Right renal pelvis (tissue), 4 donors: ENCODE results near the gene BECN2. TPM values are rescaled to one million over a fixed set of nuclear protein-coding genes. Genes with fewer than 3 reads are reported as not detected.
"Not testable (repeated sequence)": the region's sequence is repeated elsewhere in the genome, so short reads cannot be mapped to it uniquely, and the experiment has no call there.

Source experiments
- DNase-seq, 4 donors: peaks; one replicate each; pipeline ENCODE4 v3.0.0-alpha.2; 2013; ENCODE audit warnings: low read depth in 4 of 4, low spot score in 3 of 4, missing footprints in 1 of 4
- polyA plus RNA-seq, 4 donors: library from polyadenylated mRNA; unstranded; fragments of 120-200 nt; gene quantifications; one replicate each; pipeline ENCODE4 v1.2.1, GENCODE V29; 2013; ENCODE audit not compliant: insufficient read length in 4 of 4

Gene BECN2
- polyA plus RNA-seq, 4 donors = not detected

DNA sequence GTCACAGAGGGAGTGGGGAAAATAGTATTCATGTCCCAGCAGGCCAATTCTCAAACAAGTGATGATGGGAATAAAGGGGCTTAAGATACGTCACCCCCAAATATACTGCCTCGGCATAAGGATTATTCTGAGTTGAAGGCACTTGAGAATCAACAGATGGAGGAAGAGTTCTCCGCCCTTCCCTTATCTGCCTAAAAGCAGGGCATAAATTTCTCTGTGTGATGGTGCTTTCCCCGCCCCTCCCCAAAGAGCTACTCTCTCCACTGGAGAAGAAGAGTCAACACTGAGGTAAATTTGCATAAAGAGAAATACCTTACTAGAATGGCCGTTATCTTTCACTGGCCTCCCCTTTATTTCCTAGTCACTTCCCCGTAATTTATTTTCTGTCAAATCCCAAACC, 18.7 kb downstream of the BECN2 start:
- DNase-seq = no peak

DNA sequence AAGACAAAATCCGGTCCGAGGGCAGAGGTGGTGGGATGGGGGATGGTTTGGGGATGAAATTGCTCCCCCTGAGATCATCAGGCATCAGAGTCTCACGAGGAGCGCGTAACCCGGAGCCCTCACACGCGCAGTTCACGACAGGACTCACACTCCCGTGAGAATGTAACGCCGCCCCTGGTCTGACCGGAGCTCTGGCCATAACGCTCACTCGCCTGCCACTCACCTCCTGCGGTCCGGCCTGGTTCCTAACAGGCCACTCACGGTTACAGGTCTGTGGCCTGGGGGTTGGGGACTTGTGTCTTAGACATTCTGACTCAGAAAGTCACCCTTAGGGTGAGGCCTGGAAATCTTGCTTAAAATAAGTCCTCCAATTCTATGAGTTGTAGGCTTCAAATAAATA, 21.5 kb downstream of the BECN2 start:
- DNase-seq = no peak

DNA sequence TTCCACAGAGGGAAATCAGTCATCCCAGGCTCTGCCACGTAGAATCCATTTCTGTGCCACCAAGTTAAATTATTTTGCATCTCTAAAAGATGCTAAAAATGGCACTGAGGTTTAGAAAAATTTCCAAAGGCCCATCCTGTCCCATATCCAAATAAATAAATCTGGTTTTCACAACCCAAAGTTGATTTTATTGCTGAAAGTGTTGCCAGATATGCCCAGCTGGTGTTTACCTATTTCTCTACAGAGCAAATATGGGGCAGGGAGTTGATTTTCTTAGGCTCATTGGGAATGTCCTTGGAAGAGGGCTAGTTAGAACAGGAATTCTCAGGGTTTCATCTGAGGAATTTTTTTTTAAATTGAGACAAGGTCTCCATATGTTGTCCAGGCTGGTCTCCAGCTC, 22.4 kb downstream of the BECN2 start:
- no peak for DNase-seq

DNA sequence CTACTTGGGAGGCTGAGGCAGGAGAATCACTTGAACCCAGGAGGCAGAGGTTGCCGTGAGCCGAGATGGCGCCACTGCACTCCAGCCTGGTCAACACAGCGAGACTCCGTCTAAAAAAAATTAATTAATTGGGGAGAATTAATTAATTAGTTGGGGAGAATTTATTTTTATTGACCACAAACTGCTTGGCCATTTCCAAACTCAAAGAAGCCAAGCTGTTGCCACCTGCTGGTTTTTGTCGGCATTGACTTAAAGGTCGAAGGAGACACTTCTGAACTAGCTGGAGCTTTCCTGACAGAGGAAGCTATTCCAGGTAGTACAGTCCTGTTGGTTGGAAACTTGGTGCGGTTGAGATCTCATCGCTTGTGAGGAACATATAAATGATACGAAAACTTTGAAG, 28.2 kb downstream of the BECN2 start:
- DNase-seq = no peak

DNA sequence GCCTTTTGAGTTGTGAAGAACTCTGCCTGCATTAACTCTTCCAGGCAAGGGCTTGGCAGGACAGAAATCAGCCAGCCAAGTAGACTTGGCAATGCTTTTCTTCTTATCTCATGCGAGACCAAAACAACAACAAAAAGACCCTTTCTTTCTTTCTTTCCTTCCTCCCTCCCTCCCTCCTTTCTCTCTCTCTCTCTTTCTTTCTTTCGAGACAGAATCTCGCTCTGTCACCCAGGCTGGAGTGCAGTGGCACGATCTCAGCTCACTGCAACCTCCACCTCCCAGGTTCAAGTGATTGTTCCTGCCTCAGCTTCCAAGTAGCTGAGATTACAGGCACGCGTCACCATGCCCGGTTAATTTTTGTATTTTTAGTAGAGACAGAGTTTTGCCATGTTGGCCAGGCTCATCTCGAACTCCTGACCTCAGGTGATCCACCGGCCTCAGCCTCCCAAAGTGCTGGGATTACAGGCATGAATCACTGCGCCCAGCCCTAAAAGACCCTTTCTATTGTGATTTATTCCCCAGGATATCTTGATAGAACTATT, 30.9 kb downstream of the BECN2 start:
- not testable (repeated sequence) for DNase-seq

DNA sequence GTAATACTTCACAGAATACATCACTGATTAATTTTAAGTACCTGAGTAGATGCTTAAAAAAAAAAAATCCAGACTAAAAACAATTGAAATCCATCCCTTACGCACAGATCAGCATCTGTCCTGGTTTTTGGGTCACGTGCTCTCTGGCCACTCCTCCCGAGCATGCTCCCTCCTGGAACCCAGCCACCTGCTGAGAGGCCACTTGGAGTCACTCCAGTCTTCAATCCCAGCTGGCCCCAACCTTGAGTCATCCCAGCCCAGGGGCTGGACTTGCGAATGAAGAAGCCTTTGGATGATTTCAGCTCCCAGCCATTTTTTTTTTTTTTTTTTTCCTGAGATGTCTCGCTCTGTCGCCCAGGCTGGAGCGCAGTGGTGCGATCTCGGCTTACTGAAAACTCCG, 32.5 kb downstream of the BECN2 start:
- no peak for DNase-seq

DNA sequence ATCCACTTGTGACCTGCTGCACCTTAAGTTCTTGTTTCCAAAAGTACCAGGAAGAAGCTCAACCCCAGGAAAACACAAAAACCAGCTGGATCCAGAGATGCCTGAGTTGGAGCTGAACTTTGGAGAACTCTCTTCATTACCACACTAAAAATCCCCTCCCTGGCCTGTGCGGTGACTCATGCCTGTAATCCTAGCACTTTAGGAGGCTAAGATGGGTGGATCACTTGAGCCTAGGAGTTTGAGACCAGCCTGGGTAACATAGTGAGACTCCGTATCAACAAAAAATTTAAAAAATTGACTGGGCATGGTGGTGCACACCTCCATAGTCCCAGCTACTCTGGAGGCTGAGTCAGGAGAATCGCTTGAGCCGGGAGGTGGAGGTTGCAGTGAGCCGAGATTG, 35.2 kb downstream of the BECN2 start:
- DNase-seq = no peak

DNA sequence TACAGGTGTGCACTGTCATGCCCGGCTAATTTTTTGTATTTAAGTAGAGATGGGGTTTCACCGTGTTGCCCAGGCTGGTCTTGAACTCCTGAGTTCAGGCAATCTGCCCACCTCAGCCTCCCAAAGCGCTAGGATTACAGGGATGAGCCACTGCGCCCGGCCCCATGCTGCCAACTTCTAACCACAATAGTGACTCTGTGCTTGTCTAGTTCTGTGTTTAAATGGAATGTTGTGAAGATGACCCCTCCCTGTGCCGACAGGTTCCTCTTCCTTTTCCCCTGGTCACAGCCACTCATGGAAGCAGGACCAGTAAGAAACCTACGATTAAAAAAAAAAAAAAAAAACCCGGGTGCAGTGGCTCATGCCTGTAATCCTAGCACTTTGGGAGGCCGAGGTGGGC, 36.6 kb downstream of the BECN2 start:
- no peak for DNase-seq

DNA sequence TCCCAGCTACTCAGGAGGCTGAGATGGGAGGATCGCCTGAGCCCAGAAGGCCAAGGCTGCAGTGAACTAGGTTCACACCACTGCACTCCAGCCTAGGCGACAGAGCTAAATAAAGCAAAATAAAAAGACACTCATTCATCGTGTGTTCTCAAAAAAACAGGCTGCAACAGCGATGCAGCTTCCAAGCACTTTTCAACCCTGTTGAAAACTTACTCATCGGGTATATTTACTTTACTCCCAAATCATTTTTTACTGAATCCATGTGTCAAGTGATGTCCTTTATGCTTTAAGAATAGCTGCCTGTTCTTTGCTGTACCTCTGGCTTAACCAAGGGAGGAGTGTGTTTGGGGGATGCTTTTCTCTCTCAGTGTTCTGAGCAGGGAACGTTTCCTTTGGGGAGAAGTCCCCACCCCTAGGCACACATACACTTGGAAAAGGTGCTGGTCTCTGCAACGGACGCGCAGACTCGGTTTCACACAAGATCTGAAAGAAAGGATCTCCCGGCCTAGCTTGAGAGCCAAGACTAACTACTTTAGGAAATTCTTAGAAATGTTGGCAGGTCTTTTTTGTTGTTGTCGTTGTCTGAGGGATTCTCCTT, 39.9 kb downstream of the BECN2 start:
- DNase-seq = no peak

DNA sequence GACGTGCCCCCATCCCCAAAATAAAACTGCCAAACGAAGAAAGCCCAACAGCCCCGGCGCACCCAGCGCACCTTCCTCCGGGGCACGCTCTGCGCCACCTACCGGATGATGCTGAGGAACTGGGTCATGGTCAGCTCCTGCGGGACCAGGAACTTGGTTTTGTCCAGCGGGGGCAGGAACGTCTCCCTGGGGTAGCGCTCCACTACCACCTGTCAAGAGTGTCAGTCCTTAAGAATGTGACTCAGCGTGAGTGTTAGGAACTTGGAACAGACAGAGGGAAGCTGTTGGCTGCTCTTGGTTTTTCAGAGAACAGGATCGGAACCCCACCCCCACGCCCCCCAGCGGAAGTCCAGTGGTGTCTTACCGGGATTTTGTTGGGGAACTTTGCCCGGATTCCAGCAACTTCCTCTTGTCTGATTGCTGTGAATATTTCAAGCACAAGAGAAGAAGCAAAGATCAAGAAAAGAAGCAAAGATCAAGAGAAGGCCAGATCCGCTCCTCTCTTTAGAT, 40.9 kb downstream of the BECN2 start:
- DNase-seq = peak in 2 of 4 donors; percentile 41 to 42

DNA sequence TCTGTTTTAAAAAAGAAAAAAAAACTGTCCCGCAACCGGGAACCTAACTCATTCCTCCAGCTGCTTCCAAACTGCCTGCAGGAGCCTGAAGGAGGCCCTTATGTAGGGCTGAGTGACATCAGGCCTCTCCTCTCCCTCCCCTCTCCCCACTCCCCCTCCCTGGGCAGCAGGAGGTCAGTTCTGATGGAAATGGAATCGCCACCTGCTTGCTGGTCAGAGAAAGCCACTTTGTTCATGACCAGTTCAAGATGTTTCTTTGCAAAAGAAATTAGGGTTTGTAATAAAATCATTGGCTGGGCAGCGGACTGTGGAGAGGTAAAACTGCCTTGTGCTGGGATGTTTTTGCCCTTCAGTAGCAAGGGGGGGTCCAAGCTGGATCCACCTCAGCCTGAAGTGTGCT, 41.5 kb downstream of the BECN2 start, which contains the start of gene MAP1LC3C:
Gene MAP1LC3C (minus strand): TSS at position 73 of the 400 bp plus-strand sequence. CDS start 90 bp downstream, outside the sequence.
- DNase-seq = no peak

DNA sequence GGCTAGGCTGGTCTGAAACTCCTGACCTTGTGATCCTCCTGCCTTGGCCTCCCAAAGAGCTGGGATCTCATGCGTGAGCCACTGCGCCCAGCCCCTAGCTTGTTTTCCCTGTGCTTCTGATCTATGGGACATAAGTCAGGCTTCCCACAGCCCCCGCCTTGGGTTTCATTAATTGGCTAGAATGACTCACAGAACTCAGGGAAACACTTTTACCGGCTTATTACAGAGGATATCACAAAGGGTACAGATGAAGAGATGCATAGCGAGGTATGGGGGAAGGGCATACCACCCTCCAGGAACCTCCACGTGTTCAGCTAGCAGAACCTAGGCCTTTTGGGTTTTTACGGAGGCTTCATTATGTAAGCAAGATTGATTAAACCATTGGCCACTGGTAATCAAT, 42.9 kb downstream of the BECN2 start:
- DNase-seq = no peak

DNA sequence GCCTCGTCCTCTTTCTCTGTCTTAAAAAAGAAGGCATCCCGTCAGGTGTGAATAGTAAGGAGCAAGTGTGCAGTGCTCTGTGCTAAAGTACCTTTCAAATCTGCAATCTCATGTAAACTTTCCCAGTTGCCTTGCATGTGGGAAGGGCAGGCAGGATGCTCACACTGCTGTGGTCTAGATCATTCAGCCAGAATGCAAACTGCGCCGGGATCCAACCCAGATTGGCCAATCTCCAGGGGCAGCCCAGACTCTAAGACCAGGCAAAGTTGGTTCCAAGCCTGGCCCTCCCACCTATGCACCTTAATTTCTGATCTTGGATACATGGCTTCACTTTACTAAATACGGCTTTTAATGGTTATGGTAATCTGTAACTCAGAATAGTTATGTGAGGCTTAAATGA, 44.5 kb downstream of the BECN2 start:
- no peak for DNase-seq

DNA sequence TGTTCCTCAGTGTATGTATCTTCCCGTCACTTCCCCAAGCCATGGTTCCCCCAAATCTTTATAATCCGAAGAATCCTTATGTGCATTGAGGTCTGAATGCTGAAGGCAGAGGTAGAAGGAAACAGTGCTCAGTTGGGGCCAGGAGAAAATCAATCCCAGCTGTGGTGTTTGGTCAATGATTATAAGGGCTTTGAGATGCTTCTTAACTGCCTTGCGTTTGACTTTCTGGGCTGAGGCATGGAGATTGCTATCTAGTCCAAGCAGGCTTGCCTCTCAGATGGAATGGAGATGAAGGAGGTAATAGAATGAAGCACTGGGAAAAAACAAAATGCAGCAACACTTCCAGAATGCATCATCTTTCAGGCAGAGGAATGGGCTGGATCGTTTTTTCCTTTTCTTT, 44.9 kb downstream of the BECN2 start:
- no peak for DNase-seq

DNA sequence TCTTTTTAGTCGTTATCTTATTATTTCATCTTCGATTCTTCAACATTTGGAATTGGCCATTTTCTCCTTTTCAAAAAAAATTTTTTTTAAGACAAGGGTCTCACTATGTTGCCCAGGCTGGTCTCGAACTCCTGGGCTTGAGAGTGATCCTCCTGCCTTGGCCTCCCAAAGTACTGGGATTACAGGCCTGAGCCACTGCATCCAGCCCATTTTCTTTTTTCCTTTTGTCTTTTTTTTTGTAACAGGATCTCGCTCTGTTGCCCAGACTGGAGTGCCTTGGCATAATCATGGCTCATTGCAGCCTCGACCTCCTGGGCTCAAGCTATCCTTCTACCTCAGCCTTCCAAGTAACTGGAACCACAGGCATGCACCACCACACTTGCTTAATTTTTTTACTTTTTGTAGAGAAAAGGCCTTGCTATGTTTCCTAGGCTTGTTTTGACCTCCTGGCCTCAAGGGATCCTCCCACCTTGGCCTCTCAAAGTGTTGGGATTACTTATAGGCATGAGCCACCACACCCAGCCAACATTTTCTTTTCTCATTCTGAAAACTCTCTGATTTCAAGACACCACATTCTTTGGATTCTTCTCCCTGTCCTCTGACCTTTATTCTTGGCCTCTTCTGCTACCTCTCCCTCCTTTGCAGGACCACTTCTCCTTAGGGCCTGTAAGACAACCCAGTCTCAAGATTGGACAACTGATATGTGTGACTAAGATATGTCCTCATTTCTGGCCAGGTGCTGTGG, 47.4 kb downstream of the BECN2 start:
- no peak for DNase-seq

DNA sequence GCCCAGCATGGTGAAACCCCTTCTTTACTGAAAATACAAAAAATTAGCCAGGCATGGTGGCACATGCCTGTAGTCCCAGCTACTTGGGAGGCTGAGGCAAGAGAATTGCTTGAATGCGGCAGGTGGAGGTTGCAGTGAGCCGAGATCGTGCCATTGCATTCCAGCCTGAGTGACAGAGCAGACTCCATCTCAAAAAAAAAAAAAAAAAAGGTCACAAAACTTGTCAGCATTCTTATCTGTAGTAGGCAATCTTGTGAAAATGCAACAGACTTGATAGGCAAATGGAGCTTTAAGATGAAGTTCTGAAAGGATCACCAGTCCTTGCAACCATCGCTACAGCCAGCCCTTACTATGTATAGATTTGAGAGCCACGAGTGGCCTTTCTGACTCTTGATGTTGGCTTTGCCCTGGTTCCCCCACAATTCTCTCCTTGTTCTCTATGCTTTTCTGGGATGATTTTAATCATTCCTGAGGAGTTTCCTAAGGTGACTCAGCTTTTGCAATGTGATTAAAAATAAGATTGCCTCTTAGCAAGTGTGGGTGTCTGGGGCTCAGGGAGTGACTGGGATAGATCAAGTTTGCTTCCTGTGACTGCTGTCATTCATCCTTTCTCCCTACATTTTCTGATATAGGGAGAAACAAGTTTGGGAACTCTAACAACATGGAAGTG, 48.4 kb downstream of the BECN2 start:
- DNase-seq = no peak

DNA sequence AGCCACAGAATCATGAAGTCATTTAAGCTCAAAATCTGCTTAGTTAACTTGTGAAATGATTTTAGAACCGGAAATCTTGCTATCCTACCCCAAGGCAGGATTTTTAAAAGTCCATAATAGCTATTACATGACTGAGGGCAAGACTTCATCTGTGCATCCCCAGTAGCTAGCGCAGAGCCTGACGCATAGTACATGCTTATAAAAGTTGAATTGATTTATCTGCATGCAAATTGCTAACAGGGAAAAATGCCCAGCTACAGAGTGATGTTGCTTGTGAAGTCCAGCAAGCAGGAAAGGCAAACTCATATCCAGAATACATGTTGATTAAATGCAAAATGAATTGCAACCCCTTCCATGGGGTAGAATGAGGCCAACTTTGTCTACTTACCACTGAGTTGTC, 49.4 kb downstream of the BECN2 start:
- DNase-seq = no peak
